H1 (cell line): ENCODE measurements around the gene CRY1. TPM values are rescaled to one million over a fixed set of nuclear protein-coding genes. Genes with fewer than 3 reads are reported as not detected.

Experiments
- KDM5A ChIP-seq: fragments of 200-600 bp; IDR thresholded peaks from 2 replicates; pipeline ENCODE4 v1.7.1; 2012; ENCODE audit warnings: mild to moderate bottlenecking, low read length, inconsistent platforms, mixed read lengths
- SIN3A ChIP-seq, 2 experiments: IDR thresholded peaks in 1 of 2; conservative IDR thresholded peaks in 1 of 2; 2 replicates each; pipeline ENCODE4 v1.6.1; 2011 to 2012; ENCODE audit warnings: low read length in 2 of 2, improper control_type of control experiment in 1 of 2, low read depth in 1 of 2, mild to moderate bottlenecking in 1 of 2
- TAF1 ChIP-seq: IDR thresholded peaks from 2 replicates; pipeline ENCODE4 v1.6.1; 2011; ENCODE audit warnings: mild to moderate bottlenecking, low read depth, low read length
- polyA plus RNA-seq, 7 experiments: library from polyadenylated mRNA; depleted of rRNA in 3 of 7; stranded (reverse) in 5 of 7; unstranded in 2 of 7; fragments of >200 nt in 5 of 7; fragments of 200-250 nt in 2 of 7; gene quantifications; 1 replicate in 5 of 7; 2 replicates in 1 of 7; 4 replicates in 1 of 7; pipeline versions ENCODE4 v1.2.1 to v1.2.3, GENCODE V29; 2011 to 2013; ENCODE audit warnings: missing spikeins in 2 of 7, mixed read lengths in 2 of 7
- total RNA-seq: library from RNA; stranded (reverse); fragmentation: NEBNext Ultra II Directional; extraction: Animal tissue kit (Norgen Biotek cat#: 25700); gene quantifications from 2 replicates; pipeline ENCODE4 v1.2.1, GENCODE V29; 2021

Gene CRY1
- total and polyA plus RNA-seq, 2 of the 8 experiments (the other 6 are each of a cell fraction or from before 2014, with no cell fraction given) = 13.6 to 25.1 TPM

- no peak for TF ChIP-seq TAF1
- TF ChIP-seq KDM5A = no peak
- no peak for TF ChIP-seq SIN3A (conservative IDR thresholded peaks at IDR 0.05 in 1 of 2, IDR thresholded peaks at IDR 0.05 in 1 of 2; ENCODE audit: low read depth in 1 of 2, low read length in 2 of 2)
- TF ChIP-seq, all 59 proteins: peak for 0
These were observed 6.6 kb upstream of the CRY1 start (continued) for GRCh38 chr12:107099917-107100316.
